GM21723 (cell line): Measurements from ENCODE around the gene ITGA5.

Experiments used
- ATAC-seq: cut with Tn5 transposase; IDR thresholded peaks from one replicate; pipeline ENCODE4 v1.9.1; 2021; ENCODE audit warnings: mild to moderate bottlenecking, moderate library complexity; ENCODE audit not compliant: unreplicated experiment

Gene ITGA5

DNA sequence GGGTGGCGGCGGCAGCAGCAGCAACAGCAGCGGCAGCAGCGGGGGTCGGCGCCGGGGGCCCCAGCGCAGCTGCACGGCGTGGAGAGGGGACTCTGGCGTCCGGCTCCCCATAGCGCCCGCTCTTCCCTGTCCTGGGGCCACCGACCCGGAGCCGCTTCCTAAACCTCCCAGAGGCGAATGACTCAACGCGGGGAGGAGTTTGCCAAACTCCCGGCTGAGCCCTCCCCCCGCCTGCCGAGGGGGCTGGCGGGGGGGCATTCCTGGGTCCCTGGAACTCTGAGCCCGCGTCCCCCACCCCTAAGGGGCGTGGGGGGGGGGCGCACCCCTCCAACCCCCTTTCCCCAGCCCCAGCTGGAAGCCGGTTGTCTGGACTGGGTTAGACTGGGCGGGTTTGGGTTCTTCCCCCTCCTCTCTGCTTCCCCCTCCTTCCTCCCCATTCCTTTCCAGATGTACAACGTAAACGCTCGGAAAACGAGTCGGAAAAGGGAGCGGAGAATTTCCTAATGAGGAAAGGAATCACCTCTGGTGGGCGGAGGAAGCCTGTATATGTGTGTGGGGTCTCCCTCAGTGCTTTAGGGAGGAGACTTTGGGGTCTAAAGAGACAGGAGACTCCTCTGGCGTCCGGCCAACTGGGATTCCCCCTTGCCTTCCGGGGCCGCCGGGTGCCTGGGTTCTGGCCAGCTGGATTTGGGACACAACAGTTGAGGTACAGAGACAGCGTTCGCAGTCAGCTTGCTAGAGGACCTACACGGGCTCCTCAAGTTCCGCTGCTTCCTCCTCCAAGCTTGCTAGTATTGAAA, at the start of gene ITGA5:
ITGA5 (minus strand) TSS at position 179 of the 800 bp plus-strand sequence; CDS start at position 111, 68 bp downstream.
- ATAC-seq = no peak

DNA sequence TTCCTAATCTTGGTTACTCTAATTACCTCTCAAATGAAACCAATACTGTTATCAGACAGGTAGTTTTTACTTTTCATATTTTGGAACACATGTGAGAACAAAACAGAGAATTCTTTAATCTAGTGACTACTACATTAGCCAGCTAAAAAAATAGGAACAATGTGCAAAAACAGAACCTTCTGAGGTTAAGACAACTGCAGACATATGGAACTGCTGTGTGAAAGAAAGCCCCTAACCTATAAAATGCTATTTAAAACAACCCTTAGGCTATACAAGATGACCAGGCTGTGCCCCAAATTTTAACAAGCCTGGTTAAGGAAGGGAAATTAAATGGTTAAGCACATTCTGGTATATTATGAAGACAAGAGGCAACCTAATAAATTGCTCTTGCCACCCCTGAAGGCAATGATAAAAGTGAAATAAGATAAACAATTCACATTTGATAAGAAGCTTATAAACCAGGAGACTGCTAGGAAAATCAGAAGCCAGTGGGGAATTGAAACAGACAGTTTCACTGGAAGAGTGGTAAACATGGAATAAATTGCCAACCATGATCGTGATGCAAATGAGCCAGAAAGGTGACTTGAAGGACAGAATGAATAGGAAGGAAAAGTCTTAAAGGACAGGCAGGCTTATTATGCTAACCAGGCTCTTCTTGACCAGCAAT, 46.9 kb upstream of the ITGA5 start:
- no peak for ATAC-seq

DNA sequence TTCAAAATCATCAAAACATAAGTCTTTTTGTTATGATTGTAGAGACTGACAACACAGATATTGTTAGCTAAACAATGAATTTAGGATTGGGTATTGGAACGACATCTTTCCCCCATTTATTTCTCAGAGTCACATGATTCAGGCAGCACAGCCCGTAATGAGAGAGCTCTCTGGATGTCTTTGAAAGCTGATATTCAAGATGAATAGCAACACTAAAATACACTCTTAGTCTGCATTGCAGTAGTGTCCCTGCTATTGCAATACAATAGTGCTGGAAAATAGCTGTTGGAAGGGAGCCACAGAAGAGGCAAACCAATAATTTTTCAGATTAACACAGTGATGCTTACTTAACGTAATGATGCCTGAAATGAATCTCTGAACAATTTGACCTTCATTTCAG, 44.4 kb upstream of the ITGA5 start:
- ATAC-seq = no peak

GRCh38 chr12:54463034-54463433, 44.0 kb upstream of the ITGA5 start:
- no peak for ATAC-seq

DNA sequence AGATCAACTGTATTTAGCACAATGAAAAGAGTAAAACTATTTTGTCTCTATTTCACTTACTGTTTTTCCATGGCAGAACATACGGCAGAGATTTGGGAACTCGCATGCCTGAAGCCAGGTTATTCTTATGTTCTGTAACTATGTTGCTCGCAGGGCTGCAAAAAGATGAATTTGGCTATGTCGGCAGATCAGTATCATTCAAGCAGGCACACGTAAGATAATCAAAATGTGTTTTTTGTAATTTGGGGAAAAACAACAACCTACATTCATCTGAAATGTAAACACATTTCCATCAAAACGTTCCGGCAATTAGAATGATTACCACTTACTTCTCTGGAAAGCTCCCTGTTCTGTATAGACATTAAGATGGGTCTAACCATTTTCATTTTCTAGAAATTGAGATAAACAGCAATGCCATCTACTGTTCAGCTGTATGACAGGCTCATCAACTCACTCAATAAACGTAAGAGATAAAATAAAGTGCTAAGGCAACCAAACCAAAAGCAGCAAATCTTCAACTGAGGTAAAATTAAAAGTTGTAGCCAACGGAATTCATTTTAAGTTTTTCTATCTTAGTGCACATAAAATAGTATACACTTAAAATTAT, 41.4 kb upstream of the ITGA5 start:
- no peak for ATAC-seq

DNA sequence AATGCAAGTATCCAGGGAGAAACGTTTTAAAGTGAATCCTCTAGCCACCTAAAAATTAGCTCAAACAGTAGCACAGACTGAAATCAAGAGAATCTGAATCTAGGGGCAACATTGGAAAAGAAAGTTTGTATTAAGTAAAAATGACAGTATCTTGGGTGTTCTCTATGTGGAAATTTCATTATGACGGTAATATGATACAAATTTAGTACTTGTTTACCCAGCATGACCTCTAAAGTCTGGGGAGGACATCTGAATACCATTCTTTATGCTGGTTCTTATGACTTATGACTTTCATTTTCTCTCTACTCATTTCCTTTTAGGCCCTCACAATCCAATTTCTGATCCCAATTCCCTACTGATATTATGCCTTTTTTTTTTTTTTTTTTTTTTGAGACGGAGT, 40.3 kb upstream of the ITGA5 start:
- no peak for ATAC-seq

- ATAC-seq = no peak
Observed at GRCh38 chr12:54455760-54456469, 36.8 kb upstream of the ITGA5 start.

DNA sequence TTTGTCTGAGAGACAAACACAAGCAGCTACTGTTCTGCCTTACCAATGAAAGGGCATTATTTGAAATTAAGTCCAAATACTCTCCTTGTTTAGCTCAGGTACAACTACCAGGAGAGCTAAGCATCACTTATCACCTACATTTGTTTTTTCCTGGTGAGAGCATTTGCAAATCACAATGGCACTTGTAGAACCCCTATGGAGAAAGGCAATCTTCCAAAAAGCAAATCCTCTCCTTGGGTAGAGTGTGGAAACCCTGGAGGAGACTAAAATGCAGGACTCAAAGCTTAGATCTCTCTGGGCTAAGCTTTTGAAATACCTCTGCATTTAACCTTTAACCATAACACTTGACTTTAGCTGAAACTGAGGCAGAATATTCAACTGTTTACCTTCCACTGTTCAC, 33.6 kb upstream of the ITGA5 start:
- no peak for ATAC-seq

- no peak for ATAC-seq
Observed at GRCh38 chr12:54448344-54448743, 29.3 kb upstream of the ITGA5 start.

DNA sequence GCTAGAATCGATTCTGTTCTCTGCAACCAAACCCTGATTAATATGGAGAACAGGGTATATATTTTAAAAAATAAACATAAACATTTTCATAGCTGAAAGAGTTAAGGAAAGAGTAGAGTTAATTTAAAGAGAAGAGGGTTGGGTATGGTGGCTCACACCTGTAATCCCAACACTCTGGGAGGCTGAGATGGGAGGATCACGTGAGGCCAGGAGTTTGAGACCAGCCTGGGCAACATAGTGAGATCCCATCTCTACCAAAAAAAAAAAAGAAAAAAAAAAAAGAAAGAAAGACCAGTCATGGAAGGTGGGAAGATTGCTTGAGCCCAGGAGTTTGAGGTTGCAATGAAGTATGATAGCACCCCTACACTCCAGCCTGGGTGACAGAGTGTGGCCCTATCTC, 28.9 kb upstream of the ITGA5 start:
- ATAC-seq = no peak

GRCh38 chr12:54444206-54444605, 25.1 kb upstream of the ITGA5 start:
- ATAC-seq = no peak

GRCh38 chr12:54443446-54443845, 24.4 kb upstream of the ITGA5 start:
- ATAC-seq = no peak

- no peak for ATAC-seq
Observed at GRCh38 chr12:54442961-54443360, 23.9 kb upstream of the ITGA5 start.

GRCh38 chr12:54442099-54442498, 23.0 kb upstream of the ITGA5 start:
- ATAC-seq = no peak

GRCh38 chr12:54439521-54440255, 20.6 kb upstream of the ITGA5 start:
- peak; percentile 74 for ATAC-seq

DNA sequence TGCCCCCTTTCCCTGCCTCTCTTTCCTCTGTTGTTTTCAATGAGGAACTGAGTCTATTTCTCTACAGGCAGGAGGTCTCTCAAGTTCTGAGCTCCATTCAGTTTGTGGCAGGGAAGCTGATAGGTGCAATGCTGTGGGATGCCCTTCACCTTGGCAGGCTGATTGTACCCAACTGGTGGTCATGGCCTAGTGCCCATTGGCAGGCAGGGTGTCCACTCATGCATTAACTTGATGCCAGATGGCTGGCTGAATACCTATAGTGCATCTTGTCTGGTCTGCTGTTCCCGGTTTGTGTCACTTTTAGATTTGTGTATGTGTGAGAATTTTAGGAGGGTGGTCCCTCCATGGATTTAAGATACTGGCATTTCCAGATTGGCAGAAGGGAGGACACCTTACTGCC, 20.0 kb upstream of the ITGA5 start:
- ATAC-seq = no peak

DNA sequence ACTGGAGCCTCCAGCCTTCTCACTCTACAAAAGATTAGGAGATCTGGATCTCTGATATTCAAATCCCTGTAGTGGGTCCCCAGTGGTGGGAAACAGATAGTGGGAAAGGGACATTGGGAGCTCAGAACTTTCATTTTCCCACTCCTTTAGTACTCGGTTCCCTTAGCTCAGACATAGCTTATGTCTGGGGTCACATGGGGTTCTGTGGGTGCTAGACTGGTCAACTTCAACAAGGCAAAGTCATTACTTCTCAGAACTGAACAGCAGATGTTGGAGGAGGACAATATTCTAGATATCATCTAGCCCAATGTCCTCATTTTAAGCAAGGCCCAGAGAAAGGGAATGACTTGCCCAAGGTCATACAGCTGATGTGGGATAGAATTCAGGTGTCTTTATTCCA, 19.5 kb upstream of the ITGA5 start:
- ATAC-seq = no peak

GRCh38 chr12:54437697-54438096, 18.6 kb upstream of the ITGA5 start:
- no peak for ATAC-seq

- no peak for ATAC-seq
Observed at GRCh38 chr12:54437243-54437642, 18.2 kb upstream of the ITGA5 start.

- ATAC-seq = no peak
Observed at GRCh38 chr12:54432815-54433164, 13.7 kb upstream of the ITGA5 start.
